Measurements from ENCODE around the gene GRK5.
"Not testable (repeated sequence)": the region's sequence is repeated elsewhere in the genome, so short reads cannot be mapped to it uniquely, and the experiment has no call there.

Gene GRK5

GRCh38 chr10:119237722-119238436 is 30.5 kb downstream of the GRK5 start:
- TF ChIP-seq, protein P1, sequence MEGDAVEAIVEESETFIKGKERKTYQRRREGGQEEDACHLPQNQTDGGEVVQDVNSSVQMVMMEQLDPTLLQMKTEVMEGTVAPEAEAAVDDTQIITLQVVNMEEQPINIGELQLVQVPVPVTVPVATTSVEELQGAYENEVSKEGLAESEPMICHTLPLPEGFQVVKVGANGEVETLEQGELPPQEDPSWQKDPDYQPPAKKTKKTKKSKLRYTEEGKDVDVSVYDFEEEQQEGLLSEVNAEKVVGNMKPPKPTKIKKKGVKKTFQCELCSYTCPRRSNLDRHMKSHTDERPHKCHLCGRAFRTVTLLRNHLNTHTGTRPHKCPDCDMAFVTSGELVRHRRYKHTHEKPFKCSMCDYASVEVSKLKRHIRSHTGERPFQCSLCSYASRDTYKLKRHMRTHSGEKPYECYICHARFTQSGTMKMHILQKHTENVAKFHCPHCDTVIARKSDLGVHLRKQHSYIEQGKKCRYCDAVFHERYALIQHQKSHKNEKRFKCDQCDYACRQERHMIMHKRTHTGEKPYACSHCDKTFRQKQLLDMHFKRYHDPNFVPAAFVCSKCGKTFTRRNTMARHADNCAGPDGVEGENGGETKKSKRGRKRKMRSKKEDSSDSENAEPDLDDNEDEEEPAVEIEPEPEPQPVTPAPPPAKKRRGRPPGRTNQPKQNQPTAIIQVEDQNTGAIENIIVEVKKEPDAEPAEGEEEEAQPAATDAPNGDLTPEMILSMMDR (IDR thresholded peaks at IDR 0.05; ENCODE audit: extremely low read depth, missing control alignments), result no peak
- DNase-seq (ENCODE audit: low spot score), result no peak

GRCh38 chr10:119238577-119238976 is 31.2 kb downstream of the GRK5 start:
- TF ChIP-seq, protein P1 (IDR thresholded peaks at IDR 0.05; ENCODE audit: extremely low read depth, missing control alignments), result no peak
- DNase-seq (ENCODE audit: low spot score), result no peak

DNA sequence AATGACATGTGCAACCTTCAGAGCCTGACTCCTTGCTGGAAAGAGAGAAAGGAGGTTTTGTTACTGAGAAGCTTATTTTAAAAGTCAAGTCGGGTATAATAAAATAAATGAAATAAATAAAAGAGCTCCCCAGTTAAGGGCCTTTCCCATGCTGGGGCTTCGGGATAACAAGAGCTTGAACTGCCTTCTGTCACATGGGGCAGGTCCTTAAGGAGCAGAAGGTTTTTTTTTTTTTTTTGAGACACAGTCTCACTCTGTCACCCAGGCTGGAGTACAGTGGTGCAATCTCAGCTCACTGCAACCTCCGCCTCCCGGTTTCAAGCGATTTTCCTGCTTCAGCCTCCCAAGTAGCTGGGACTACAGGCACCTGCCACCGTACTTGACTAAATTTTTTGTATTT is 31.6 kb downstream of the GRK5 start:
- DNase-seq (ENCODE audit: low spot score), result not testable (repeated sequence)

- DNase-seq (ENCODE audit: low spot score), result not testable (repeated sequence)
Observed at GRCh38 chr10:119239630-119240029, 32.3 kb downstream of the GRK5 start.

DNA sequence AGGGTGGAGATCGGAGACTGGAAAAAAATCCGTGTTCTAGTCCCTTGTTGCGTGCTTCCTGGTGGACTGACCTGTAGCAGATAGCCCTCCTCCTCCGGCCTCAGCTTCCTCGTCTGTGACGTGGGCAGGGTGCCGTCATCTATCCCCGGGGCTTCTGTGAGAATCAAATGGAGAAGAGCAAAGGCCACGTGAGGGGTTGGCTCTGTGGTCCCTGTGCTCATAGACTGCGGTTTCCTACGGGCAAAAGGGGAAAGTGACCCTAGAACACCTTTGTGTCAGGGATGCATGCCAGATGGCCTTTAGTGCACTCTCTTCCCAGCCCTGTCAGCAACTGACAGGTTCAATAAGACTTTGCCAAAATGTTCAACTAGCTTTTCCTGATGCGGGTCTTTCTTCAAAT is 33.7 kb downstream of the GRK5 start:
- TF ChIP-seq, protein P1 (IDR thresholded peaks at IDR 0.05; ENCODE audit: extremely low read depth, missing control alignments), result no peak

DNA sequence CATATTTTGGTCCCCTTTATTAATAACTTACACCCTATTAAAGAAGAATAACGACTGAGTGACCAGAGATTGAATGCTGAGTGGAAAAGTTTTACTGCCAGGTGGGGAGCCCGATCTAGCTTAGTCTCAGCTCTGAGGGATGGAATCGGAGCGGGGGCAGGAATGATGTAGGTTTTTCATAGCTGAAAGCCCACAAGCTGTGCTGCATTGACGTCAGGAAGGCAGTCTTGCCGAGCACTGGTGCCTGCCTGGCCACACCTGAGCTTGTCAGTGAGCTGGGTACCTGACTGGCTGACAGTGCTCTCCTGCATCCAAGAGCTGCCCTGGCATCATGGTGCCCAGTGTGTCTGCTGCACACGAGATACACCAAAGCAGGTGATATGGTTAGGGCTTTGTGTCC is 34.8 kb downstream of the GRK5 start:
- DNase-seq (ENCODE audit: low spot score), result no peak
- TF ChIP-seq, protein P1 (IDR thresholded peaks at IDR 0.05; ENCODE audit: extremely low read depth, missing control alignments), result no peak

More for the DNA sequence above, 33.7 kb downstream of the GRK5 start:
- DNase-seq (ENCODE audit: low spot score), result no peak

GRCh38 chr10:119243488-119243887 is 36.1 kb downstream of the GRK5 start:
- TF ChIP-seq, protein P1 (IDR thresholded peaks at IDR 0.05; ENCODE audit: extremely low read depth, missing control alignments), result no peak

GRCh38 chr10:119243967-119244366 is 36.6 kb downstream of the GRK5 start:
- DNase-seq (ENCODE audit: low spot score), result no peak

More at GRCh38 chr10:119243488-119243887, 36.1 kb downstream of the GRK5 start:
- DNase-seq (ENCODE audit: low spot score), result no peak

More at GRCh38 chr10:119243967-119244366, 36.6 kb downstream of the GRK5 start:
- TF ChIP-seq, protein P1 (IDR thresholded peaks at IDR 0.05; ENCODE audit: extremely low read depth, missing control alignments), result no peak

Data from GM20000 (cell line).